HG02840 (cell line): Measurements from ENCODE around the gene RFX3.

Source experiments
- ATAC-seq: cut with Tn5 transposase; IDR thresholded peaks from one replicate; pipeline ENCODE4 v1.9.1; 2021; ENCODE audit warnings: mild to moderate bottlenecking, moderate library complexity, moderate number of reproducible peaks; ENCODE audit not compliant: unreplicated experiment, low FRiP score

RFX3 gene

GRCh38 chr9:3514786-3515185 lies 11.0 kb downstream of the RFX3 start:
- ATAC-seq, result no peak

- ATAC-seq, result no peak
Observed at GRCh38 chr9:3513265-3513818, 12.5 kb downstream of the RFX3 start.

GRCh38 chr9:3511551-3511950 lies 14.2 kb downstream of the RFX3 start:
- no peak for ATAC-seq

GRCh38 chr9:3510796-3511195 lies 15.0 kb downstream of the RFX3 start:
- no peak for ATAC-seq

GRCh38 chr9:3509926-3510325 lies 15.9 kb downstream of the RFX3 start:
- ATAC-seq, result no peak

GRCh38 chr9:3508521-3509291 lies 17.1 kb downstream of the RFX3 start:
- ATAC-seq, result peak; percentile 45

- peak; percentile 15 for ATAC-seq
Observed at GRCh38 chr9:3508078-3508431, 17.7 kb downstream of the RFX3 start.

- peak; percentile 63 for ATAC-seq
Observed at GRCh38 chr9:3507395-3508077, 18.3 kb downstream of the RFX3 start.

- ATAC-seq, result no peak
Observed at GRCh38 chr9:3506164-3506563, 19.6 kb downstream of the RFX3 start.

GRCh38 chr9:3502560-3503398 lies 23.0 kb downstream of the RFX3 start:
- ATAC-seq, result no peak

GRCh38 chr9:3500044-3500443 lies 25.8 kb downstream of the RFX3 start:
- ATAC-seq, result no peak

- ATAC-seq, result no peak
Observed at GRCh38 chr9:3498691-3499090, 27.1 kb downstream of the RFX3 start.

- no peak for ATAC-seq
Observed at GRCh38 chr9:3497857-3498256, 27.9 kb downstream of the RFX3 start.

- no peak for ATAC-seq
Observed at GRCh38 chr9:3497401-3497800, 28.4 kb downstream of the RFX3 start.

GRCh38 chr9:3495855-3496254 lies 29.9 kb downstream of the RFX3 start:
- ATAC-seq, result no peak

GRCh38 chr9:3492214-3492613 lies 33.6 kb downstream of the RFX3 start:
- ATAC-seq, result no peak

GRCh38 chr9:3491450-3491849 lies 34.4 kb downstream of the RFX3 start:
- no peak for ATAC-seq

GRCh38 chr9:3490957-3491356 lies 34.8 kb downstream of the RFX3 start:
- no peak for ATAC-seq

GRCh38 chr9:3482578-3482977 lies 43.2 kb downstream of the RFX3 start:
- ATAC-seq, result no peak

- ATAC-seq, result no peak
Observed at GRCh38 chr9:3480353-3480655, 45.5 kb downstream of the RFX3 start.
